ENCODE results near the gene PPARD. TPM values are rescaled to one million over a fixed set of nuclear protein-coding genes. Genes with fewer than 3 reads are reported as not detected.

The PPARD gene
- total and polyA plus RNA-seq, 2 of the 13 experiments (the other 11 are each of a cell fraction or from before 2014, with no cell fraction given): 6.1 to 13.3 TPM

- peaks cover 3% of the 10 kb centered on the region; the same call in 1 of the 2 replicates for H4K20me1 ChIP-seq (ENCODE audit: insufficient read depth, low read length)
- no peaks in the 10 kb centered on the region for H3K27me3 ChIP-seq (ENCODE audit: control insufficient read depth in 1 of 2, insufficient read depth in 2 of 2, low read length in 2 of 2)
- no peaks in the 10 kb centered on the region for H3K9me3 ChIP-seq (ENCODE audit: low read length)
- DNase-seq (ENCODE audit: low spot score) (no peak), ATAC-seq (no peak), FAIRE-seq (no peak)
- H3K9ac ChIP-seq (ENCODE audit: insufficient read depth, low read depth, low read length): no peak overlapping the region
- POLR2A ChIA-PET: no interaction called here
- in situ Hi-C loops (cut with HindIII; ENCODE audit: extremely low pct_ligation_motif_present, low pct_unique_long_range_greater_than_20kb) (no loop called here), intact Hi-C loops (cut with micrococcal nuclease; ENCODE audit: unreplicated experiment) (no loop called here)
- BruUV-seq (replicated peaks): no TSS peak
- TF ChIP-seq HMG20B (CRISPR knock-in tag; conservative IDR thresholded peaks at IDR 0.05) (no peak), PBX3 (CRISPR knock-in tag; IDR thresholded peaks at IDR 0.05; ENCODE audit: borderline replicate concordance) (no peak), ZNF746 (CRISPR knock-in tag; IDR thresholded peaks at IDR 0.05) (no peak), HNF1A (IDR thresholded peaks at IDR 0.05; ENCODE audit: low read depth) (no peak), HNF1A (CRISPR knock-in tag; IDR thresholded peaks at IDR 0.05; ENCODE audit: borderline replicate concordance) (no peak)
- H2AFZ ChIP-seq (ENCODE audit: low read length): no peak overlapping the region
- CTCF ChIA-PET (ENCODE audit: low intra/inter-chr PET ratio, low total read pairs): no interaction called here
- peaks cover 1 to 20% of the 10 kb centered on the region in 2 experiments; a peak in 3 of 5 replicates for H3K36me3 ChIP-seq (replicated peaks in 1 of 2; ENCODE audit: control insufficient read depth in 1 of 2, insufficient read depth in 2 of 2, low read length in 2 of 2)
- no peak overlapping the region for H3K4me3 ChIP-seq (replicated peaks in 1 of 3; ENCODE audit: insufficient read depth in 1 of 3, low read depth in 2 of 3, low read length in 3 of 3)
- WGBS (ENCODE audit: low lambda C conversion rate): 93% methylated on average over 6 of the region's 6 CpGs
- peaks cover 27% of the 10 kb centered on the region for H3K4me1 ChIP-seq (ENCODE audit: insufficient read depth, low read length)
- H3K79me2 ChIP-seq (ENCODE audit: insufficient read depth, low read length): no peaks in the 10 kb centered on the region
- no peak overlapping the region for H3K27ac ChIP-seq (ENCODE audit: extremely low read length, insufficient read depth, low read length)
- H3K4me2 ChIP-seq (ENCODE audit: low read depth, low read length): no peak overlapping the region
These were observed 71.6 kb downstream of the PPARD start for GRCh38 chr6:35413911-35414310.

All from HepG2 (cell line).